GM19025 (cell line): ENCODE measurements around the gene MCM5.
"Not testable (repeated sequence)": the region's sequence is repeated elsewhere in the genome, so short reads cannot be mapped to it uniquely, and the experiment has no call there.

Experiments used
- ATAC-seq: cut with Tn5 transposase; IDR thresholded peaks from one replicate; pipeline ENCODE4 v1.9.1; 2021; ENCODE audit warnings: mild to moderate bottlenecking, low read depth, moderate library complexity; ENCODE audit not compliant: unreplicated experiment

Gene MCM5

DNA sequence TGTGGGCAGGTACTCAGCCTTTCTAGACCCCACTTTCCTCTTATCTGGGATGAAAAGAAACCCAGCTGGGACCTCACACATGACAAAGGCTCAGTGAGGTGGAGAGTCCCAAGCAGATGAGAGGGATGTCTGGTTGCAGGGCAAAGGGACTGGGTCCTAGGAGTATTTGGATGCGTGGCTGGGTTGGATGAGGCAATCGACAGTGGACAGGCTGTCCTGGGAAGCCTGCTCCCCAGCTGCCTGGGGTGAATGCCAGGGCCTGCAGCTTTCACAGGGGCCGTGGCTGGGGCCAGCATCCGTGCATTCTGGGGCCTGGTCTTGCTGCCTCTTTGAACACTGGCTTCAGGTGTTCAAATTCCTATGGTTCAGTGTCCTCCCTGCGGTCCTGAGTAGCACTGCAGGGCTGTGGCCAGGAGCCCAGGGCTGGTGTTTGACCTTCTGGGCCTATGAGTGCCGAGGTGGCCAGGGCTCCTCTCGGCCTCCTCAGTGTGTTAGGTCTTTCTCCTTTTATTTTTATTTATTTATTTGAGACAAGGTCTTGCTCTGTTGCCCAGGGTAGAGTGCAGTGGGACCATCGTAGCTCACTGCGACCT is 65.3 kb downstream of the MCM5 start:
- ATAC-seq = no peak

DNA sequence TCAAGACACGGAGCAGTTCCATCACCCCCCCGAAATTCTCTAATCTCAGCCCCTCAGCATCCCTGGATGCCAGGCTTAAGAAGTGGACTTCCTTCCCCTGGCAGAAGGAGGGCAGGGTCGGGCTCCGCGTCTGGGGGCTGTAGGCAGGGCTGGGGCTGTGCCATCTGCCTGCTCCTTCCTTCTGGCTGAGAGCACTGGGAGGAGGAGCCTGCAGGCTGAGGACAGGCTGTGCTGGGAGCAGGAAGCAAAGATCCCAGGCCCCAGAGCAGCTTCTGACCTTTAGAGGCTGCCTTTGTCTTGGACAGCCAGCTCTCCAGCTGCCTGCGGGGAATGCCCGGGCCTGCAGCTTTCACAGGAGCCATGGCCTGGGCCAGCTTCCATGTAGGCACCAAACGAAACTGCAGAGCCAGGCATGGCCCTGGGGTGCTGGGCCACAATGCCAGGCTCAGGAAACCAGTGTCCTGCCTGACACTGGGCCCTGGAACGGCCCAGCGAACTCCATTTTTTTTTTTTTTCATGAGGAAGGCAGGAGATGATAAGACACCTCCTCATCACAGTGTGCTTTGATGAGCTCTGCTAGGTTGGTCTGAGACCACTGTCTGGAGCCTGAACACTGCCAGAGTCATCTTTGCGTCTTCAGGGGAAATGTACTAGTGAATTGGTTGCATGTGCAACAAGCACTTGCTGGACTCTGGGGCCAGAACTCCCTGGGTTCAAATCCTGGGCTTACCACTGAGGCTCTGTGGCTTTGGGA is 67.9 kb downstream of the MCM5 start:
- no peak for ATAC-seq

GRCh38 chr22:35470903-35471321 is 71.0 kb downstream of the MCM5 start:
- no peak for ATAC-seq

GRCh38 chr22:35471566-35471965 is 71.6 kb downstream of the MCM5 start:
- ATAC-seq = not testable (repeated sequence)

DNA sequence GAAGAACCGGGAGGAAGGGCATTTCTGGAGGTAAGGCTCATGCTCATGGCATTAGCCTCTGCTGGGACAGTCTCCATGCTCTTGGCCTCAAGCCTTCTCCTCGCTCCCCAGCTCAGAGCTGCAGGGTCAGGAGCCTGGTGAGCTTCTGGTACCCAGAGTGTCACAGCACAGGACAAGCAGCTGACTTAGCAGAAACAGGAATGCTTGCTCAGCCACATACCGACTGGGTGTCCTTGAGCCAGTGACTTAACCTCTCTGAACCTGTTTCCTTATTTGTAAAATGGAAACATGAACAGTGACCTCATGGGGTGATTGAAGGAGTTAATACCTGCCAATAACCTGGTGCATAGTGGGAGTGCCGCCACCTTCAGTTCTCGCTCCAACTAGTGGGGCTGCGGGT is 72.5 kb downstream of the MCM5 start:
- no peak for ATAC-seq

DNA sequence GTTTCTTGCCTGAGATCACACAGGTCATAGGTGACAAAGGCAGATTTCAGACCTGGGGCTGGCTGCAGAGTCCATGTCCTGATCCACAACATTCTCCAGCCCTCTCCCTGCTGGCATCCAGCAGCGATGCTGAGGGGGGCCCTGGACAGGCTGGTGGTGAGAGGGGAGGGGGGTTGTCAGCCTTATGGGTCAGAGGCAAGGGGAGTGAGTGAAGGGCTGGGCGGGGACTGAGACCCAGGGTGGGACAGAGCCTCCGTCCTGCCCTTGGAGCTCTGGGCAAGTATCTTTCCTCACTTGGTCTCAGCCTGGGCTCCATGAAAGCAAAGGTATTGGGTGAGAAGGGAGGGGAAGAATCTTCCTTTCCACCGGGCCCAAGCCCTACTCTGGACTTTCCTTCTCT is 74.0 kb downstream of the MCM5 start:
- no peak for ATAC-seq
